HG02840 (cell line): ENCODE results near the gene PGGT1B.

Source experiments
- ATAC-seq: cut with Tn5 transposase; IDR thresholded peaks from one replicate; pipeline ENCODE4 v1.9.1; 2021; ENCODE audit warnings: mild to moderate bottlenecking, moderate library complexity, moderate number of reproducible peaks; ENCODE audit not compliant: unreplicated experiment, low FRiP score

Gene PGGT1B

GRCh38 chr5:115262321-115263077 is at the start of gene PGGT1B:
TSS of gene PGGT1B (minus strand) at chr5:115262877. CDS start at chr5:115262851, 26 bp downstream.
- peak; percentile 95 for ATAC-seq

GRCh38 chr5:115309751-115310370 is 47.2 kb upstream of the PGGT1B start:
- no peak for ATAC-seq

DNA sequence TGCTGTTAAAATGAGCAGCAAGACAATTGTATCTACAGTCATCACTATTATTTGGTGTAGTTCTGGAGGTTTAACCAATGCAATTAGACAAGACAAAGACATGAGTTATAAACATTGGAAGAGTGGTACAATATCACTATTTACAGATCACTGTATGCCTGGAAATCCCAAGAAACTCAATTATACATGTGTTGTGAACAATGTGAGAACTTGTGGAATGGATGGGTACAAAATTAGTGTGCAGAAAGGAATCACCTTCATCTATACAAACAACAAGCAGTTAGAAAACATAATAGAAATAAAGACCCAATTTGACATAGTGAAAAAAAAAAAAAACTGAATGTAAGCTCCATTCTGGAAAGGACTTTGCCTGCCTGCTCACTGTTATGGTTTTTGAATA is 46.1 kb upstream of the PGGT1B start:
- no peak for ATAC-seq

DNA sequence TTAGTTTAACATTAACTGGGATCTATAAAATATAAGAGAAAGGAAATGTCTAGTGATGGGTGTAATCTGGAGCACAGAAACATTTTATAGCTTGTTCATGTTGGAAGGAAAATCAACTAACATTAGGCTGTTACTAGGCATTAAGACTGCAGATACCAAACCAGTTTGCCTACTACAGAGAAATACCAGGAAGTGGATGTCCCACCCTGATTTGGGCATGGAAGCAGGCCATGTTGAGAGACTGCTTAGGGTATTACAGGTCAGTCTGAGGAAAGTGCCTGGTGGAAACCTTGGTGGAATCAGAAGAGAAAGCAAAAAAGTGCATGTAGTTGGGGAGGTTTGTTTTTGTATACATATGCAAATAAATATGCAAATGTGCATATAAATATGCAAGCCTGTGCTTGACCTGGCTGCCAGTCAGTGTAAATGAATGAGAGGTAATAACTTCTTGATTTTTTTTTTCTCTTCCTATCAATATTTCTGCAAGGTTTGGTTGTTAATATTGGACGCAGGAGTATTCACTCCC is 43.4 kb upstream of the PGGT1B start:
- no peak for ATAC-seq

- no peak for ATAC-seq
Observed at GRCh38 chr5:115304496-115304895, 41.8 kb upstream of the PGGT1B start.

DNA sequence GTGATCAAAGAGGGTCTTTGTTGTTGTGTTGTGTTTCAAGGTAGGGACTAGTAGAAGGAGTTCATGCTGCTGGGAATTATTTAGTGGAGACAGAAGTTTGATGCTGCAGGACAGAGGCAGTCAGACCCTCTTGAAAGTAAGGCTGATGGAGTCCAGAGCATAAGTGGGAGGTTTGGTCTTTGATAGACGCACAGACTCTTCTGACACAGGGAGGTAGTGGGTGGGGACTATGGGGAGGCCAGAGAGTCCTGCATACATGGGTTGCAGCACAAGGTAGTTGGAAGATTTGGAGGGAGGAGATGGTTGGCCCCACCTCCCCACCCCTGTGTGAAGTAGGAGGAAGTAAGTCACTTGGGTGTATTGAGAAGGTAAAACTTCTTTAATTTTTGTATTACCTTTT is 36.1 kb upstream of the PGGT1B start:
- no peak for ATAC-seq

DNA sequence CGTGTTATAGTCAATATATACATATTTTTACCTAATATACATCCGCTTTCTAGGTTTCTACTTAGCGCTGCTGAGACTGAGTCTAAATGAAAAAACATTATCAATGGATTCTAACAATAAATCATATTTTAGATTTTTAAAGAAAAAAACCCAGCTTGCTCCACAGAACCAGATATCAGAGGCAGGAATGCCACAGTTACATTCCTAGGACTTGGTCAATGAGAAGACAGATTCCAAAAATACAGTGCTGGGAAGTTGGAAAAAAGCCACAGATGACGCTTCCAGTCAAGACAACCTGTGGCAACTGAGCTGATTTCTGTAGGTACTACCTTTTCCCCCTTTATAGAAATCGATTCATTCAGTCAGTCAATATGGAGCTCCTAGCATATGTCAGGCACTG is 34.4 kb upstream of the PGGT1B start:
- ATAC-seq: no peak

DNA sequence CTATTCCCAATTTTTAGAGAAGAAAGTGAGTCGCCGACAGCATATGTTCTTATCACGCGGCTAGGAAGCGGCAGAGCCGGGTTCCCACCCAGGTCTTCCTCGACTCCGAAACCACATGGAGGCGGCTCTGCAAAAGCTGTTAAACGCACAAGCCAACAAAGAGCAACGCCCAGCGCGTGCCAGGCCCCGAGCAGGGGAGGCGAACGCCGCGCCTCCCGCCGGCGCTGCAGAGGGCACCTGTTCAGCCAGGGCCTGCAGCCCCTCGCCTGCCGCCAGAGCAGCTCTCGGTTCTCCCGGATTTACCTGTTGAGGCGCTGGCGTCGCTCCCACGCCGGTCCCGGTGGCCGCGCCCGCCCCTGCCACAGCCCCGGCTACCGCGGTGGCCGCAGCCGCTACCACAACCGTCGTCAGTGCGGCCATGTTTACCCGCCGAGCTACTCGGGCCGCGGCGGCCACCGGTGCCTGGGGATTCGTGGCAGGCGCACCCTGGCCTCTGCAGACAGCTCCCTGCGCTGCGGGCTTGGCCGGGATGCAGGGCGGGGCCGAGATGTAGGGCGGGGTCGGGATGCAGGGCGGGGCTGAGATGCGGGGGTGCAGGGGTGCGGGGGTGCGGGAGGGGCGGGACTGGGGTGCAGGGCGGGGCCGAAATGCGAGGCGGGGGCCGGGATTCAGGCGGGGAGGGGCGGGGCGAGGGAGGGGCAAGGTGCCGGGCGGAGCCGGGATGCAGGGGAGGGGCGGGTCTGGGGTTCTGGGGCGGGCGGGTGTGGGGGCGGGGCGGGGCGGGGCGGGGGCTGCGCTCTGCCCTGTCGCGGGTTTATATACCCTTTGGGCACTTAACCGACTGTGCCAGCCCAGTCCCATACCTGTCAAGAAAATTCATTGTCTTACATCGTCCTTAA is 33.7 kb upstream of the PGGT1B start, which contains the start of gene CCDC112:
Gene CCDC112, minus strand, starts transcription at position 531 of the 899 bp plus-strand sequence. Its CDS starts 111 bp downstream, at position 420.
- ATAC-seq: peak; percentile 74

DNA sequence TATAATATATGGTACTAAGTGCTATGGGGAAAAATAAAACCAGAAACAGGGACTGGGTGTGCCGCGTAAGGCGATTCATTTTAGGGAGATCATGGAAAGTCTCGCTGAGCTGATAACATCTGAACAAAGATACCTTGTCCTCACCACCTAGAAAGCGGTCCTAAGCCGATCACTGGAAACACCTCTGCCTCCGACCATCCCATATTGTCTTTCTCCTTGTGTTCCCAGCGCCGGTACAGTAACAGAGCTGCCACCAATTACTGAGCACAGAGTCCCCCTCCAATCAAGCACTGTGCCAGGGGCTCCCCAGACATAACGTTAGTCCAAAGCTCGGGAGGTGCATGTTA is 33.1 kb upstream of the PGGT1B start:
- ATAC-seq: peak; percentile 24

DNA sequence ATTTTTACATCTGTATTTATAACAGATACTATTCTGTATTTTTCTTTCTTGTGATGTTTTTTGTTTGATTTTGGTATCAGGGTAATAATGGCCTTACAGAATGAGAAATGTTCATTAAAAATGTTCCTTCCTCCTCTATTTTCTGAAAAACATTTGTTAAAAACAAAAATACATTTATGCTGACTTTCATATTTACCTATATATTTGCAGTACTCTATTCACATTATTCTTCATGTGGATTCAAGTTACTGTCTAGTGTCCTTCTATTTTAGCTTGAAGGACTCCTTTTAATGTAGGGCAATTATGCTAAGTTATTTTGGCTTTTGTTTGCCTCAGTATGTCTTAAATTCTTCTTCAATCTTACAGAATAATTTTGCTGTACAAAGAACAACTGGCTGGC is 28.7 kb upstream of the PGGT1B start:
- ATAC-seq: no peak

- no peak for ATAC-seq
Observed at GRCh38 chr5:115289104-115289503, 26.4 kb upstream of the PGGT1B start.

DNA sequence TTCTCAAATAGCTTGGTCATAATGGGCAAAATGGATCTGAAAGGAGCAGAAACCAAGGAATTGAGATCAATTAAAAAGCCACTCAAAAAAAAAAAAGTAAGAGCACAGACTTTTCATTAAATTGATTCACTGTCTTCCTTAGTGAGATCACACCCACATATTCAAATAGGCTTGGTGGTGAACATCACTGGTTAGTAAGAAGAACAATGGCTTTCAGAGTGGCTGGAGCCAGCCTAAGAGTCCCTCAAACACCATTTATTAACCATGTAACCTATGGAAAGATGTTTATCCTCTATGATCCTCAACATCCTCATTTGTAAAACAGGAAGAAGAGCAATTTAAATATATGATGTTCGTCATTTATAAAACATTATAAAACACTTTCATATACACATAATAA is 21.3 kb upstream of the PGGT1B start:
- ATAC-seq: no peak

- ATAC-seq: no peak
Observed at GRCh38 chr5:115282131-115282530, 19.5 kb upstream of the PGGT1B start.

DNA sequence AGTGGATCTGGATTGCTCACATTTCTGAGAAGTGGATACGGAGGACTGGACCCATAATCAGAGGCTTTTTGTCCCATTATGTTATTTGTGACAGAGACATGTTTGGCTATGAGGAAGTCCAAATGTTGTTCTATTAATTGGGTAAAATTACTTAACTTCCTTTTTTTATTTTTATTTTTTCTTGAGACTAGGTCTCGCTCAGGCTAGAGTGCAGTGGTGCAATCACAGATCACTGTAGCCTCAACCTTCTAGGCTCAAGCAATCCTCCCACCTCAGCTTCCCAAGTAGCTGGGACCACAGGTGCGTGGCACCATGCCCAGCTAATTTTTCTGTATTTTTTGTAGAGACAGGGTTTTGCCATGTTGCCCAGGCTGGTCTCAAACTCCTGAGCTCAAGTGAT is 11.9 kb upstream of the PGGT1B start:
- ATAC-seq: no peak

- no peak for ATAC-seq
Observed at GRCh38 chr5:115272297-115272958, 9.8 kb upstream of the PGGT1B start.

DNA sequence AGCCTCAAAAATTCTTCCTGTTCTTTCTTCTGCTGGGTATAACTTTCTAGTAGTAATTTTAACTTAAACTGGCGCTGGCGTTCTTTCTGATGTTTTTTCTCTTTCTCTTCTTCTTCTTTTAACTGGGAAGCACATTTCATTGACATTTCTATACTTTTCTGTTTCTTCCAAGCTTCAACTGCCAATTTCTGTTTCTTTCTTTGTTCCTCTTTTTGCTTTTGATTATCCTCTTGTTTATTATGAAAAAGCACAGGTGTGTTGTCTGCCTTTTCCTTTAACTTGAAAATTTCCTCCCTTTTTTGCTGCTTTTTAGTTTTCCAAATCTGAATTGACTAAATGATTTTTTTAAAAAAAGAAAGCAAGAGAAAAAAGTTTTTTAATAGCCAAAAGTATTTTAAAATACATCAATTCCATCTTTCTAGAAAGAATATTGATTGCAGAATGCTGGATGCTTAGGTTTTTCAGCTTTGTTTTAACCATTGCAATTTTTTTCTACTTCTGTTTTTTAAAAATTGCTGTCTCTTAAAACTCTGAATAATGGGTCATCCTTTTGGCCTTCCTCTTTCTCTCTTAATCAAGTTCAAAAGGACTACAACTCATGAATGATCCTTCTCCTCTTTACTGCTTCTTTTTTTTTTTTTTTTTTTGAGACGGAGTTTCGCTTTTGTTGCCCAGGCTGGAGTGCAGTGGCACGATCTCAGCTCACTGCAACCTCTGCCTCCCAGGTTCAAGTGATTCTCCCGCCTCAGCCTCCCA is 8.8 kb upstream of the PGGT1B start:
- ATAC-seq: no peak

DNA sequence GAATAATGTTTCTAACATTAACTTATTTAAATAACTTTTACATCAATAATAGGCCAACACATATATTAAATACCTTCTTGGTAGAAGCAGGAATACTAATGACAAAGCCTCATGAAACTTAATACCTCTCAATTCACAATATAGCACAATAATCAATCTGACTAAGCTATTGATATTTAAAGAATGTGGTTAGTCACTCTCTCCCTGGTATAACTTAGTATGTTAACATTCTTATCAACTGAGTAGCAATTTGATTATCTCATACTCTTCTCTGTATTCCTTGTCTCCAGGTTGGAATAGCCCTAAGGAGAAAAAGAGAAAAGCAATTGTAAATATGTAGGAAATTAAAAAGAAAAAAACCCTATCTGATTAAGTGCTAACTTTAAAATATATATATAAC is 4.9 kb upstream of the PGGT1B start:
- no peak for ATAC-seq

GRCh38 chr5:115265220-115265619 is 2.5 kb upstream of the PGGT1B start:
- ATAC-seq: no peak

DNA sequence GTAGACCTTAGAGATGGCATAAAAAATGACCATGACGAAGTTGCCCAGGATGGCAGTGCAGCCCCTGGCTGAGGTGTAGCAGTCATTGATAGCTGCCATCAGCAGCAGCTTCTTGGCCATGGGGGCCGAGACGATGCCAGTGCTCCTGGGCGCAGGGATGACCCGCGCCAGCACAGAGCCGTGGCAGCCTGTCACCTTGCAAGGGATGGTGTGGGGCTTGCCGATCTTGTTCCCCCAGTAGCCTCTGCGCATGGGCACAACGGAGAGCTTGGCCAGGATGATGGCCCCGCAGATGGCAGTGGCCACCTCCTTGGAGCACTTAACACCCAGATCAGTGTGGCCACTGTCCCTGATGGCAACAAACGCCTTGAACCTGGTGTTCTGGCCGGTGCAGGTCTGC is 2.1 kb upstream of the PGGT1B start:
- no peak for ATAC-seq

- no peak for ATAC-seq
Observed at GRCh38 chr5:115263078-115263380, 352 bp upstream of the PGGT1B start.
